GM23338 (cell line): ENCODE measurements around the gene MAP1LC3A. TPM values are rescaled to one million over a fixed set of nuclear protein-coding genes. Genes with fewer than 3 reads are reported as not detected.

Experiments
- ATAC-seq: fragments of 200-7000 bp; cut with Tn5 transposase; 3 replicates; pipeline ENCODE4 v1.9.1; 2020
- DNase-seq: peaks from one replicate; pipeline ENCODE4 v3.0.0-alpha.2; 2015; ENCODE audit warnings: low spot score
- H2AFZ ChIP-seq: fragments of 200-600 bp; sonication (generic); 2 replicates; pipeline ENCODE4 v1.8.0; 2016; ENCODE audit warnings: antibody characterized with exemption, mild to moderate bottlenecking, moderate library complexity
- H3F3A ChIP-seq: fragments of 200-600 bp; sonication (generic); replicated peaks from 2 replicates; pipeline ENCODE4 v1.8.0; 2017; ENCODE audit warnings: antibody characterized with exemption, mixed run types, low read depth
- H3K27ac ChIP-seq: fragments of 200-600 bp; sonication (generic); 2 replicates; pipeline ENCODE4 v1.6.1; 2016; ENCODE audit warnings: low read depth
- H3K27me3 ChIP-seq: fragments of 200-600 bp; sonication (generic); 2 replicates; pipeline ENCODE4 v1.8.0; 2016; ENCODE audit warnings: mild to moderate bottlenecking, mixed run types, moderate library complexity; ENCODE audit not compliant: insufficient read depth
- H3K36me3 ChIP-seq: fragments of 200-600 bp; sonication (generic); 2 replicates; pipeline ENCODE4 v1.8.0; 2016; ENCODE audit warnings: mild to moderate bottlenecking; ENCODE audit not compliant: insufficient read depth
- H3K4me1 ChIP-seq: fragments of 200-600 bp; sonication (generic); 2 replicates; pipeline ENCODE4 v1.8.0; 2016; ENCODE audit warnings: mild to moderate bottlenecking, moderate library complexity; ENCODE audit not compliant: insufficient read depth
- H3K4me2 ChIP-seq: fragments of 200-600 bp; sonication (generic); 2 replicates; pipeline ENCODE4 v1.7.1; 2017; ENCODE audit warnings: mixed run types
- H3K4me3 ChIP-seq: fragments of 200-600 bp; sonication (generic); 2 replicates; pipeline ENCODE4 v1.6.1; 2016; ENCODE audit warnings: mixed run types
- H3K79me2 ChIP-seq: fragments of 200-600 bp; sonication (generic); replicated peaks from 2 replicates; pipeline ENCODE4 v1.8.0; 2017; ENCODE audit warnings: mild to moderate bottlenecking; ENCODE audit not compliant: insufficient read depth
- H3K9me2 ChIP-seq: fragments of 200-600 bp; sonication (generic); 2 replicates; pipeline ENCODE4 v1.8.0; 2017; ENCODE audit not compliant: insufficient read depth
- H4K20me1 ChIP-seq: fragments of 200-600 bp; sonication (generic); replicated peaks from 2 replicates; pipeline ENCODE4 v1.8.0; 2017; ENCODE audit warnings: mild to moderate bottlenecking; ENCODE audit not compliant: insufficient read depth
- H3K27ac Mint-ChIP-seq: 2 replicates; pipeline ENCODE4 v1.8.0; 2020; ENCODE audit warnings: inconsistent platforms, mild to moderate bottlenecking, moderate library complexity, mixed read lengths
- H3K27me3 Mint-ChIP-seq: 3 replicates; pipeline ENCODE4 v1.8.0; 2022; ENCODE audit warnings: low read depth, mild to moderate bottlenecking, moderate library complexity, mixed read lengths, inconsistent platforms; ENCODE audit not compliant: insufficient read depth, poor library complexity
- H3K36me3 Mint-ChIP-seq: 3 replicates; pipeline ENCODE4 v1.8.0; 2021; ENCODE audit warnings: low read depth, mild to moderate bottlenecking, inconsistent platforms, moderate library complexity, mixed read lengths
- H3K4me1 Mint-ChIP-seq: 3 replicates; pipeline ENCODE4 v1.8.0; 2020; ENCODE audit warnings: mild to moderate bottlenecking, inconsistent platforms, mixed read lengths
- H3K4me3 Mint-ChIP-seq: 3 replicates; pipeline ENCODE4 v1.8.0; 2021; ENCODE audit warnings: moderate library complexity, mild to moderate bottlenecking, inconsistent platforms, mixed read lengths
- H3K9me3 Mint-ChIP-seq: 3 replicates; pipeline ENCODE4 v1.8.0; 2020; ENCODE audit warnings: moderate library complexity, mild to moderate bottlenecking, inconsistent platforms, mixed read lengths
- CREB1 ChIP-seq: fragments of 250-450 bp; sonication (Bioruptor Pico); IDR thresholded peaks from 2 replicates; pipeline ENCODE4 v1.5.0; 2020; ENCODE audit warnings: low read depth, mild to moderate bottlenecking, moderate library complexity
- CTCF ChIP-seq, 2 experiments: fragments of 200-600 bp in 1 of 2; sonication (generic) in 1 of 2; conservative IDR thresholded peaks; 2 replicates each; pipeline versions ENCODE4 v1.5.1 to v1.6.1; 2016 to 2017; ENCODE audit warnings: antibody characterized with exemption in 2 of 2, low read depth in 2 of 2, mild to moderate bottlenecking in 2 of 2, moderate library complexity in 1 of 2
- ETS1 ChIP-seq: IDR thresholded peaks from 2 replicates; pipeline ENCODE4 v1.6.1; 2016; ENCODE audit warnings: antibody characterized with exemption
- EZH2 ChIP-seq: fragments of 200-600 bp; sonication (generic); IDR thresholded peaks from one replicate; pipeline ENCODE4 v1.8.0; 2017; ENCODE audit warnings: antibody characterized with exemption, mild to moderate bottlenecking, low read depth; ENCODE audit not compliant: unreplicated experiment
- EZH2phosphoT487 ChIP-seq: fragments of 200-600 bp; sonication (generic); IDR thresholded peaks from one replicate; pipeline ENCODE4 v1.8.1; 2018; ENCODE audit warnings: antibody characterized with exemption; ENCODE audit not compliant: unreplicated experiment
- JUNB ChIP-seq: IDR thresholded peaks from one replicate; pipeline ENCODE4 v1.6.1; 2016; ENCODE audit warnings: antibody characterized with exemption; ENCODE audit not compliant: unreplicated experiment
- NANOG ChIP-seq: IDR thresholded peaks from 2 replicates; pipeline ENCODE4 v1.6.1; 2016; ENCODE audit warnings: antibody characterized with exemption, borderline replicate concordance
- POLR2AphosphoS5 ChIP-seq: IDR thresholded peaks from 2 replicates; pipeline ENCODE4 v1.6.1; 2016; ENCODE audit warnings: antibody characterized with exemption, low read depth
- STAT1 ChIP-seq: IDR thresholded peaks from one replicate; pipeline ENCODE4 v1.6.1; 2016; ENCODE audit warnings: antibody characterized with exemption; ENCODE audit not compliant: unreplicated experiment
- ZNF114 ChIP-seq: fragments of 250-450 bp; sonication (Bioruptor Pico); IDR thresholded peaks from 2 replicates; pipeline ENCODE4 v1.5.0; 2020; ENCODE audit warnings: mild to moderate bottlenecking, moderate library complexity
- ZNF331 ChIP-seq: fragments of 250-450 bp; sonication (Bioruptor Pico); IDR thresholded peaks from 2 replicates; pipeline ENCODE4 v1.5.0; 2020; ENCODE audit warnings: low read depth, mild to moderate bottlenecking, moderate library complexity
- polyA plus RNA-seq: library from polyadenylated mRNA; unstranded; fragments of >200 nt; fragmentation: Nextera tagmentation; extraction: Ambion mirVana; gene quantifications from 2 replicates; pipeline ENCODE4 v1.2.1, GENCODE V29; 2016
- total RNA-seq: library from RNA; depleted of rRNA; stranded (reverse); fragments of >200 nt; shearing (Covaris generic); gene quantifications from 2 replicates; pipeline ENCODE4 v1.2.3, GENCODE V29; 2014
- TF ChIP-seq, protein P1 (sequence below): IDR thresholded peaks from one replicate; pipeline ENCODE4 v1.6.1; 2018; ENCODE audit warnings: antibody characterized with exemption; ENCODE audit not compliant: unreplicated experiment

The MAP1LC3A gene
- total and polyA plus RNA-seq, 2 experiments from 2014 or later, result 15.2 to 15.9 TPM

DNA sequence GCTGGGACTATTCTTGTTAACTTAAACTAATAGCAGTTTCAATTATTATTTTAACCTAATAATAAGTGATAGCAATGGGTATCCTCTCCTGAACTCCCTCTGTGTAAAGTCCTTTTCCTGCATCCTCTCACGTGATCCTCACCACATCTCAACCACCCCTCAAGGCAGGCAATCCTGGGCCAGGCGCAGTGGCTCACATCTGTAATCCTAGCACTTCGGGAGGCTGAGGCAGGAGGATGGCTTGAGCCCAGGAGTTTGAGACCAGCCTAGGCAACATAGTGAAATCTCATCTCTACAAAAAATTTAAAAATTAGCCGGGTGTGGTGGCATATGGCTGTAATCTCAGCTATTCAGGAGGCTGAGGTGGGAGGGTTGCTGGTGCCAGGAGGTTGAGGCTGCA, 23.7 kb downstream of the MAP1LC3A start:
- H3K4me3 Mint-ChIP-seq, result no peak overlapping the region

DNA sequence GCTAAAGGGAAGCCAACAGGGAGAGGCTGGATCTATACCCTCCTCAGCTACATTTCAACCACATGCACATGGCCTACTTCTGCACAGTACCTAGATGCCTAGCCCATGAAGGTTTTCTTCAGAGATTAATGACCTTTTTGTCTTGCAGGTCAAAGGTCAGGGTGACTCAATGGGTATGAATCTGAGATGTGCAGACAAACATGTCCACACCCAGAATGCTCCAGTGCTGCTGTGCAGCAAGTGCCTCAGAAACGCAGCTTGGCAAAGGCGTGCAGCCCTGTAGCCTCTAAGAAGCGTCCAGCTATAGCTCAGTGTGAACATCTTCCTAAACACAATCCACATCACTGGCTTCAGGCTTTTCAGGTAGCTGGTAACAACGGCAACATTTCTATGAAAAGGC, 24.4 kb downstream of the MAP1LC3A start:
- no peak overlapping the region for H2AFZ ChIP-seq
- no peak overlapping the region for H3K4me3 Mint-ChIP-seq
- no peaks in the 10 kb centered on the region; the same call in 1 of the 2 replicates for H4K20me1 ChIP-seq
- no peaks in the 10 kb centered on the region; the same call in 1 of the 2 replicates for H3K36me3 ChIP-seq
- peaks cover 4% of the 10 kb centered on the region for H3K36me3 Mint-ChIP-seq
- no peak overlapping the region for H3K4me2 ChIP-seq
- no peak overlapping the region for H3K27ac Mint-ChIP-seq
- no peaks in the 10 kb centered on the region for H3K9me3 Mint-ChIP-seq
- no peaks in the 10 kb centered on the region for H3K4me1 Mint-ChIP-seq
- DNase-seq (no peak), ATAC-seq (no peak)
- H3K27ac ChIP-seq, result no peak overlapping the region
- H3K27me3 Mint-ChIP-seq, result peaks cover 4% of the 10 kb centered on the region
- no peaks in the 10 kb centered on the region for H3K27me3 ChIP-seq
- no peaks in the 10 kb centered on the region for H3F3A ChIP-seq
- H3K9me2 ChIP-seq, result no peaks in the 10 kb centered on the region
- H3K4me1 ChIP-seq, result no peaks in the 10 kb centered on the region
- H3K79me2 ChIP-seq, result no peaks in the 10 kb centered on the region
- no peak overlapping the region for H3K4me3 ChIP-seq
- TF ChIP-seq EZH2 (no peak), NANOG (no peak), ZNF114 (CRISPR knock-in tag) (no peak), STAT1 (no peak), JUNB (no peak), CTCF (conservative IDR thresholded peaks at IDR 0.05; ENCODE audit: low read depth in 2 of 2) (no peak), EZH2phosphoT487 (no peak), ZNF331 (CRISPR knock-in tag) (no peak), ETS1 (no peak)
- TF ChIP-seq, protein P1, sequence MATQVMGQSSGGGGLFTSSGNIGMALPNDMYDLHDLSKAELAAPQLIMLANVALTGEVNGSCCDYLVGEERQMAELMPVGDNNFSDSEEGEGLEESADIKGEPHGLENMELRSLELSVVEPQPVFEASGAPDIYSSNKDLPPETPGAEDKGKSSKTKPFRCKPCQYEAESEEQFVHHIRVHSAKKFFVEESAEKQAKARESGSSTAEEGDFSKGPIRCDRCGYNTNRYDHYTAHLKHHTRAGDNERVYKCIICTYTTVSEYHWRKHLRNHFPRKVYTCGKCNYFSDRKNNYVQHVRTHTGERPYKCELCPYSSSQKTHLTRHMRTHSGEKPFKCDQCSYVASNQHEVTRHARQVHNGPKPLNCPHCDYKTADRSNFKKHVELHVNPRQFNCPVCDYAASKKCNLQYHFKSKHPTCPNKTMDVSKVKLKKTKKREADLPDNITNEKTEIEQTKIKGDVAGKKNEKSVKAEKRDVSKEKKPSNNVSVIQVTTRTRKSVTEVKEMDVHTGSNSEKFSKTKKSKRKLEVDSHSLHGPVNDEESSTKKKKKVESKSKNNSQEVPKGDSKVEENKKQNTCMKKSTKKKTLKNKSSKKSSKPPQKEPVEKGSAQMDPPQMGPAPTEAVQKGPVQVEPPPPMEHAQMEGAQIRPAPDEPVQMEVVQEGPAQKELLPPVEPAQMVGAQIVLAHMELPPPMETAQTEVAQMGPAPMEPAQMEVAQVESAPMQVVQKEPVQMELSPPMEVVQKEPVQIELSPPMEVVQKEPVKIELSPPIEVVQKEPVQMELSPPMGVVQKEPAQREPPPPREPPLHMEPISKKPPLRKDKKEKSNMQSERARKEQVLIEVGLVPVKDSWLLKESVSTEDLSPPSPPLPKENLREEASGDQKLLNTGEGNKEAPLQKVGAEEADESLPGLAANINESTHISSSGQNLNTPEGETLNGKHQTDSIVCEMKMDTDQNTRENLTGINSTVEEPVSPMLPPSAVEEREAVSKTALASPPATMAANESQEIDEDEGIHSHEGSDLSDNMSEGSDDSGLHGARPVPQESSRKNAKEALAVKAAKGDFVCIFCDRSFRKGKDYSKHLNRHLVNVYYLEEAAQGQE, result no peak

More for the DNA sequence above, 23.7 kb downstream of the MAP1LC3A start:
- H2AFZ ChIP-seq, result no peak overlapping the region
- TF ChIP-seq STAT1 (no peak), EZH2 (no peak), ZNF331 (CRISPR knock-in tag) (no peak), CREB1 (no peak), POLR2AphosphoS5 (no peak), JUNB (no peak)
- TF ChIP-seq, protein P1, result no peak
- no peaks in the 10 kb centered on the region for H3K27me3 ChIP-seq
- H3F3A ChIP-seq, result no peaks in the 10 kb centered on the region
- Mint-ChIP-seq H3K4me1 (no peaks in the 10 kb centered on the region), H3K27ac (no peak overlapping the region), H3K9me3 (no peaks in the 10 kb centered on the region), H3K27me3 (peaks cover 4% of the 10 kb centered on the region), H3K36me3 (peaks cover 4% of the 10 kb centered on the region; the same call in 2 of the 3 replicates)
- H3K4me3 ChIP-seq, result no peak overlapping the region
- no peaks in the 10 kb centered on the region for H3K9me2 ChIP-seq
- no peak overlapping the region for H3K27ac ChIP-seq
- H3K4me2 ChIP-seq, result no peak overlapping the region
- H3K36me3 ChIP-seq, result no peaks in the 10 kb centered on the region; the same call in 1 of the 2 replicates
- ATAC-seq (no peak), DNase-seq (no peak)
- H3K4me1 ChIP-seq, result no peaks in the 10 kb centered on the region
- H4K20me1 ChIP-seq, result no peaks in the 10 kb centered on the region; the same call in 1 of the 2 replicates
- H3K79me2 ChIP-seq, result no peaks in the 10 kb centered on the region
